HEK293 (cell line): ENCODE results near the gene GPR18.

ENCODE experiments used
- CTCF ChIA-PET: fragments of 350-600 bp; formaldehyde crosslinking; extraction: SDS; loops from one replicate; lab custom pipeline; 2021; ENCODE audit warnings: antibody characterized with exemption; lab: Yijun Ruan, JAX
- POLR2A ChIA-PET: fragments of 300-600 bp; formaldehyde crosslinking; extraction: SDS; loops from one replicate; lab custom pipeline; 2020; ENCODE audit warnings: antibody characterized with exemption, inconsistent platforms; lab: Yijun Ruan, JAX
- H3K27ac ChIP-seq: fragments of 200-500 bp; sonication (Bioruptor generic); 2 replicates; pipeline ENCODE4 v1.5.1; 2014; ENCODE audit warnings: low read depth, low read length, control low read depth, inconsistent platforms; ENCODE audit errors: extremely low read depth
- H3K36me3 ChIP-seq, 2 experiments: fragments of 200-500 bp in 1 of 2; sonication (Bioruptor generic) in 1 of 2; 1 replicate in 1 of 2; 2 replicates in 1 of 2; pipeline ENCODE4 v1.5.1; 2014 to 2017; ENCODE audit warnings: inconsistent platforms in 2 of 2, low read length in 2 of 2; ENCODE audit not compliant: control insufficient read depth in 2 of 2, insufficient read depth in 1 of 2
- H3K4me1 ChIP-seq: fragments of 200-500 bp; sonication (Bioruptor generic); 2 replicates; pipeline ENCODE4 v1.5.1; 2014; ENCODE audit warnings: mild to moderate bottlenecking, low read length, inconsistent platforms; ENCODE audit not compliant: control insufficient read depth, insufficient read depth
- H3K4me3 ChIP-seq: 2 replicates; pipeline ENCODE4 v1.5.1; 2011; ENCODE audit warnings: low read depth, mild to moderate bottlenecking, control low read depth, low read length, moderate library complexity
- H3K9me3 ChIP-seq: fragments of 200-500 bp; sonication (Bioruptor generic); 2 replicates; pipeline ENCODE4 v1.5.1; 2014; ENCODE audit warnings: low read depth, low read length, inconsistent platforms; ENCODE audit not compliant: control insufficient read depth, insufficient read depth
- CTCF ChIP-seq: fragments of 450-650 bp; formaldehyde crosslinking; IDR thresholded peaks from 2 replicates; pipeline ENCODE4 v1.5.1; 2016; ENCODE audit warnings: missing biosample characterization, missing genetic modification characterization
- EGR2 ChIP-seq: fragments of 450-650 bp; formaldehyde crosslinking; IDR thresholded peaks from 2 replicates; pipeline ENCODE4 v1.5.1; 2016; ENCODE audit warnings: low read depth, missing biosample characterization, missing genetic modification characterization
- HOXC10 ChIP-seq: sonication (generic); formaldehyde crosslinking; IDR thresholded peaks from 2 replicates; pipeline ENCODE4 v1.8.1; 2023; ENCODE audit warnings: mild to moderate bottlenecking, missing genetic modification reagents
- IKZF3 ChIP-seq: fragments of 450-650 bp; IDR thresholded peaks from 2 replicates; pipeline ENCODE4 v1.5.0; 2018; ENCODE audit warnings: missing biosample characterization, mild to moderate bottlenecking, missing genetic modification characterization, moderate library complexity
- MYNN ChIP-seq: fragments of 450-650 bp; formaldehyde crosslinking; IDR thresholded peaks from 2 replicates; pipeline ENCODE4 v1.5.1; 2016; ENCODE audit warnings: missing biosample characterization, missing genetic modification characterization, borderline replicate concordance
- MZF1 ChIP-seq: fragments of 450-650 bp; formaldehyde crosslinking; IDR thresholded peaks from 2 replicates; pipeline ENCODE4 v1.5.1; 2017; ENCODE audit warnings: missing biosample characterization, missing genetic modification characterization, borderline replicate concordance
- PRDM1 ChIP-seq: fragments of 450-650 bp; formaldehyde crosslinking; IDR thresholded peaks from 2 replicates; pipeline ENCODE4; 2016; ENCODE audit warnings: missing biosample characterization, missing genetic modification characterization
- SCRT2 ChIP-seq: fragments of 450-650 bp; formaldehyde crosslinking; IDR thresholded peaks from 2 replicates; pipeline ENCODE4 v1.5.1; 2016; ENCODE audit warnings: missing biosample characterization, missing genetic modification characterization
- TRIM28 ChIP-seq: IDR thresholded peaks from 2 replicates; pipeline ENCODE4 v1.6.1; 2011; ENCODE audit warnings: low read length, control low read depth, borderline replicate concordance
- ZBTB20 ChIP-seq: fragments of 450-650 bp; formaldehyde crosslinking; IDR thresholded peaks from 2 replicates; pipeline ENCODE4 v1.5.1; 2016; ENCODE audit warnings: missing biosample characterization, missing genetic modification characterization
- ZBTB49 ChIP-seq: fragments of 450-650 bp; formaldehyde crosslinking; IDR thresholded peaks from 2 replicates; pipeline ENCODE4 v1.5.1; 2016; ENCODE audit warnings: missing biosample characterization, missing genetic modification characterization, low read depth
- ZFHX2 ChIP-seq: fragments of 450-650 bp; formaldehyde crosslinking; conservative IDR thresholded peaks from 2 replicates; pipeline ENCODE4 v1.5.1; 2016; ENCODE audit warnings: missing biosample characterization, missing genetic modification characterization
- ZFP69B ChIP-seq: fragments of 450-650 bp; formaldehyde crosslinking; IDR thresholded peaks from 2 replicates; pipeline ENCODE4 v1.5.1; 2016; ENCODE audit warnings: missing biosample characterization, missing genetic modification characterization
- ZNF148 ChIP-seq: fragments of 450-650 bp; formaldehyde crosslinking; IDR thresholded peaks from 2 replicates; pipeline ENCODE4 v1.5.0; 2017; ENCODE audit warnings: missing biosample characterization, missing genetic modification characterization, borderline replicate concordance
- ZNF2 ChIP-seq: fragments of 450-650 bp; formaldehyde crosslinking; IDR thresholded peaks from 2 replicates; pipeline ENCODE4 v1.5.1; 2016; ENCODE audit warnings: missing biosample characterization, missing genetic modification characterization
- ZNF248 ChIP-seq: fragments of 450-650 bp; formaldehyde crosslinking; IDR thresholded peaks from 2 replicates; pipeline ENCODE4 v1.5.1; 2017; ENCODE audit warnings: missing biosample characterization, missing genetic modification characterization
- ZNF302 ChIP-seq: fragments of 450-650 bp; formaldehyde crosslinking; IDR thresholded peaks from 2 replicates; pipeline ENCODE4 v1.5.1; 2016; ENCODE audit warnings: missing biosample characterization, missing genetic modification characterization, low read depth
- ZNF324 ChIP-seq: fragments of 450-650 bp; formaldehyde crosslinking; IDR thresholded peaks from 2 replicates; pipeline ENCODE4 v1.5.1; 2016; ENCODE audit warnings: missing biosample characterization, missing genetic modification characterization
- ZNF560 ChIP-seq: fragments of 450-650 bp; formaldehyde crosslinking; IDR thresholded peaks from 2 replicates; pipeline ENCODE4 v1.5.1; 2017; ENCODE audit warnings: missing biosample characterization, missing genetic modification characterization, borderline replicate concordance
- ZNF585B ChIP-seq: fragments of 450-650 bp; formaldehyde crosslinking; IDR thresholded peaks from 2 replicates; pipeline ENCODE4 v1.5.1; 2016; ENCODE audit warnings: missing biosample characterization, missing genetic modification characterization
- ZNF623 ChIP-seq: fragments of 450-650 bp; formaldehyde crosslinking; IDR thresholded peaks from 2 replicates; pipeline ENCODE4 v1.5.1; 2016; ENCODE audit warnings: missing biosample characterization, missing genetic modification characterization
- ZNF658 ChIP-seq: fragments of 450-650 bp; formaldehyde crosslinking; IDR thresholded peaks from 2 replicates; pipeline ENCODE4; 2016; ENCODE audit warnings: missing biosample characterization, missing genetic modification characterization
- ZNF677 ChIP-seq: fragments of 450-650 bp; IDR thresholded peaks from 2 replicates; pipeline ENCODE4 v1.5.0; 2018; ENCODE audit warnings: missing biosample characterization, mild to moderate bottlenecking, missing genetic modification characterization, moderate library complexity
- ZNF785 ChIP-seq: fragments of 450-650 bp; formaldehyde crosslinking; IDR thresholded peaks from 2 replicates; pipeline ENCODE4 v1.5.1; 2016; ENCODE audit warnings: missing biosample characterization, missing genetic modification characterization
- ZNF792 ChIP-seq: fragments of 450-650 bp; formaldehyde crosslinking; IDR thresholded peaks from 2 replicates; pipeline ENCODE4 v1.5.1; 2016; ENCODE audit warnings: missing biosample characterization, missing genetic modification characterization
- ZNF843 ChIP-seq: fragments of 450-650 bp; formaldehyde crosslinking; IDR thresholded peaks from 2 replicates; pipeline ENCODE4 v1.5.1; 2016; ENCODE audit warnings: missing biosample characterization, missing genetic modification characterization

Gene GPR18

GRCh38 chr13:99294198-99294597 lies 36.0 kb upstream of the GPR18 start:
- no peak for TF ChIP-seq ZNF302 (tag by site-specific recombination)
- no peak for TF ChIP-seq EGR2
- no peak for TF ChIP-seq HOXC10 (CRISPR knock-in tag)
- TF ChIP-seq ZNF623 (tag by site-specific recombination): no peak
- no peak for TF ChIP-seq ZNF792 (tag by site-specific recombination)
- no peak for TF ChIP-seq ZBTB20 (tag by site-specific recombination)
- no peak for TF ChIP-seq ZNF248 (tag by site-specific recombination)
- TF ChIP-seq IKZF3 (tag by site-specific recombination): no peak
- TF ChIP-seq MYNN (tag by site-specific recombination): no peak
- TF ChIP-seq ZNF585B: no peak
- no peak for TF ChIP-seq ZNF677 (tag by site-specific recombination)
- no peak for TF ChIP-seq ZFP69B (tag by site-specific recombination)
- TF ChIP-seq ZNF560 (tag by site-specific recombination): no peak
- TF ChIP-seq SCRT2 (tag by site-specific recombination): no peak
- no peak for TF ChIP-seq CTCF (tag by site-specific recombination)
- POLR2A ChIA-PET: no interaction called here
- Histone ChIP-seq H3K27ac (no peak overlapping the region), H3K36me3 (no peaks in the 10 kb centered on the region), H3K4me1 (no peaks in the 10 kb centered on the region), H3K9me3 (no peaks in the 10 kb centered on the region), H3K4me3 (no peak overlapping the region)
- CTCF ChIA-PET: interaction anchor here (0.9 kb wide), 1 partner anchor 11 kb away, joined by 4 read pairs; no protein-coding TSS in a partner anchor

GRCh38 chr13:99293178-99293577 lies 35.0 kb upstream of the GPR18 start:
- no peaks in the 10 kb centered on the region for H3K36me3 ChIP-seq
- no peaks in the 10 kb centered on the region for H3K4me1 ChIP-seq
- CTCF ChIA-PET: interaction anchor here (0.6 to 1.3 kb wide), 2 partner anchors 19 to 24 kb away, joined by 3 read pairs; no protein-coding TSS in a partner anchor
- no peak overlapping the region for H3K27ac ChIP-seq
- TF ChIP-seq ZNF148 (no peak), ZNF2 (tag by site-specific recombination) (no peak), ZNF843 (no peak), PRDM1 (tag by site-specific recombination) (0 out of 2 replicates have a peak, but pooled peaks have one; percentile 36), ZNF658 (tag by site-specific recombination) (no peak)
- TF ChIP-seq, all 188 proteins: peak for 1
- Histone ChIP-seq H3K4me3 (no peak overlapping the region), H3K9me3 (no peaks in the 10 kb centered on the region)
- POLR2A ChIA-PET: interaction anchor here (0.7 kb wide), 1 partner anchor 69 kb away, joined by 3 read pairs; no protein-coding TSS in a partner anchor

GRCh38 chr13:99290894-99291293 lies 32.7 kb upstream of the GPR18 start:
- TF ChIP-seq ZNF324 (tag by site-specific recombination): no peak
- TF ChIP-seq ZNF785 (tag by site-specific recombination): no peak
- TF ChIP-seq MZF1 (tag by site-specific recombination): no peak
- no peak for TF ChIP-seq TRIM28
- no peak for TF ChIP-seq ZFHX2
- TF ChIP-seq ZBTB49 (tag by site-specific recombination): no peak
- no peaks in the 10 kb centered on the region for H3K36me3 ChIP-seq
- POLR2A ChIA-PET: no interaction called here
- no peaks in the 10 kb centered on the region for H3K4me1 ChIP-seq
- no peak overlapping the region for H3K27ac ChIP-seq
- H3K4me3 ChIP-seq: no peak overlapping the region
- no peaks in the 10 kb centered on the region for H3K9me3 ChIP-seq
- CTCF ChIA-PET: no interaction called here
